Measurements from ENCODE around the gene ABHD17B. TPM values are rescaled to one million over a fixed set of nuclear protein-coding genes. Genes with fewer than 3 reads are reported as not detected.

The ABHD17B gene
- total and polyA plus RNA-seq, 2 donors (not counting 3 experiments of a cell fraction or from before 2014, with no cell fraction given) = 12.8 to 16.8 TPM

DNA sequence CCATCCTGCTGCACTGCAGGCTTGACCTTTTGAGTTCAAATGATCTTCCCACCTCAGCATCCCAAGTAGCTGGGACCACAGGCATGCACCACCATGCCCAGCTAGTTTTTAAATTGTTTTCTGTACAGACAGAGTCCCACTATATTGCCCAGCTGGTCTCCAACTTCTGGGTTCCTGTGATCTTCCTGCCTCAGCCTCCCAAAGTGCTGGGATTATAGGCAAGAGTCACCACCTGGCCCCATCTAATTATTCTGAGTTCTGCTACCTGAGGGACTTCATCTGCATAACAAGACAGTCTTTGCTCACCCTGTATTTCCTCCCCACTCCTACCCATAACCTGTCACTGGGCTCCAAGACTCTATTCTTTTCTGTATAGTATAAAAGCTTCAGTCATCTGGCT, 88.1 kb downstream of the ABHD17B start:
- Histone ChIP-seq H3K9ac (replicated peaks; ENCODE audit: extremely low read depth, insufficient read depth, low read length) (no peak overlapping the region), H3K79me2 (ENCODE audit: control insufficient read depth, insufficient read depth, low read length) (no peaks in the 10 kb centered on the region), H3K4me1 (ENCODE audit: control insufficient read depth, extremely low read depth, insufficient read depth, low read length) (no peaks in the 10 kb centered on the region), H3K36me3 (ENCODE audit: control insufficient read depth in 2 of 2, extremely low read depth in 1 of 2, insufficient read depth in 2 of 2, low read length in 2 of 2) (no peaks in the 10 kb centered on the region), H4K20me1 (replicated peaks; ENCODE audit: control insufficient read depth, extremely low read depth, insufficient read depth, low read length) (no peaks in the 10 kb centered on the region), H3K4me3 (replicated peaks in 1 of 3; ENCODE audit: insufficient read depth in 1 of 3, low read depth in 1 of 3, low read length in 3 of 3) (no peak overlapping the region), H3K27ac (ENCODE audit: insufficient read depth, low read depth, low read length) (no peak overlapping the region), H3K27me3 (ENCODE audit: control insufficient read depth in 2 of 2, insufficient read depth in 2 of 2, low read length in 2 of 2) (no peaks in the 10 kb centered on the region), H3K9me3 (replicated peaks; ENCODE audit: control insufficient read depth, insufficient read depth, low read length) (no peaks in the 10 kb centered on the region), H2AFZ (ENCODE audit: low read depth, low read length) (no peak overlapping the region), H3K9me1 (replicated peaks; ENCODE audit: control insufficient read depth, extremely low read depth, insufficient read depth, low read length) (no peaks in the 10 kb centered on the region), H3K4me2 (ENCODE audit: insufficient read depth, low read length) (no peak overlapping the region)
- no peak for TF ChIP-seq GATA2 (IDR thresholded peaks at IDR 0.05; ENCODE audit: insufficient read depth, insufficient read length, low read depth, low read length)
- no peak for TF ChIP-seq EZH2 (IDR thresholded peaks at IDR 0.05; ENCODE audit: borderline replicate concordance, low read depth, low read length, severe bottlenecking)
- TF ChIP-seq, protein P1, sequence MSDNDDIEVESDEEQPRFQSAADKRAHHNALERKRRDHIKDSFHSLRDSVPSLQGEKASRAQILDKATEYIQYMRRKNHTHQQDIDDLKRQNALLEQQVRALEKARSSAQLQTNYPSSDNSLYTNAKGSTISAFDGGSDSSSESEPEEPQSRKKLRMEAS (IDR thresholded peaks at IDR 0.05; ENCODE audit: insufficient read depth, insufficient read length) = no peak
- TF ChIP-seq, protein P2, sequence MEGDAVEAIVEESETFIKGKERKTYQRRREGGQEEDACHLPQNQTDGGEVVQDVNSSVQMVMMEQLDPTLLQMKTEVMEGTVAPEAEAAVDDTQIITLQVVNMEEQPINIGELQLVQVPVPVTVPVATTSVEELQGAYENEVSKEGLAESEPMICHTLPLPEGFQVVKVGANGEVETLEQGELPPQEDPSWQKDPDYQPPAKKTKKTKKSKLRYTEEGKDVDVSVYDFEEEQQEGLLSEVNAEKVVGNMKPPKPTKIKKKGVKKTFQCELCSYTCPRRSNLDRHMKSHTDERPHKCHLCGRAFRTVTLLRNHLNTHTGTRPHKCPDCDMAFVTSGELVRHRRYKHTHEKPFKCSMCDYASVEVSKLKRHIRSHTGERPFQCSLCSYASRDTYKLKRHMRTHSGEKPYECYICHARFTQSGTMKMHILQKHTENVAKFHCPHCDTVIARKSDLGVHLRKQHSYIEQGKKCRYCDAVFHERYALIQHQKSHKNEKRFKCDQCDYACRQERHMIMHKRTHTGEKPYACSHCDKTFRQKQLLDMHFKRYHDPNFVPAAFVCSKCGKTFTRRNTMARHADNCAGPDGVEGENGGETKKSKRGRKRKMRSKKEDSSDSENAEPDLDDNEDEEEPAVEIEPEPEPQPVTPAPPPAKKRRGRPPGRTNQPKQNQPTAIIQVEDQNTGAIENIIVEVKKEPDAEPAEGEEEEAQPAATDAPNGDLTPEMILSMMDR (IDR thresholded peaks at IDR 0.05; ENCODE audit: extremely low read depth in 1 of 2, insufficient read depth in 1 of 2, low read depth in 1 of 2, low read length in 2 of 2) = no peak
- TF ChIP-seq FOS (IDR thresholded peaks at IDR 0.05; ENCODE audit: borderline replicate concordance, insufficient read depth, low read length) = no peak
- no peak for TF ChIP-seq JUN (IDR thresholded peaks at IDR 0.05; ENCODE audit: borderline replicate concordance, insufficient read depth, insufficient read length, low read depth)
- TF ChIP-seq POLR2AphosphoS5 (IDR thresholded peaks at IDR 0.05; ENCODE audit: insufficient read depth, low read depth, low read length) = no peak
- TF ChIP-seq MYC (IDR thresholded peaks at IDR 0.05; ENCODE audit: low read depth, low read length) = no peak
- no peak for TF ChIP-seq POLR2A (IDR thresholded peaks at IDR 0.05; ENCODE audit: low read depth, low read length)
- dilution Hi-C loops (cut with MboI; ENCODE audit: extremely low pct_ligation_motif_present, low sequenced_read_pairs) (no loop called here), intact Hi-C loops (cut with micrococcal nuclease) (no loop called here)
- CTCF ChIA-PET = interaction anchor here (0.8 to 2.1 kb wide), 2 partner anchors 202 to 204 kb away, joined by 3 to 6 read pairs; no protein-coding TSS in a partner anchor
- POLR2A ChIA-PET = no interaction called here
- no peak for DNase-seq (ENCODE audit: low read depth, low spot score)
- no TSS peak for BruUV-seq (replicated peaks)
- peak; percentile 37 for FAIRE-seq
